ENCODE measurements around the gene AIFM2.

AIFM2 gene

GRCh38 chr10:70146489-70147258 lies 14.0 kb upstream of the AIFM2 start, which contains the start of gene TYSND1:
TYSND1 (minus strand) TSS chr10:70146700; CDS start chr10:70146586, 114 bp downstream.
- Histone ChIP-seq H3K27ac (ENCODE audit: low read length) (no peak within 1 kb of the TSS), H3K4me1 (ENCODE audit: control insufficient read depth, insufficient read depth, low read length) (0 out of 2 replicates have a peak, but pooled peaks cover 2% of the 10 kb centered on the region), H3K36me3 (ENCODE audit: control insufficient read depth, insufficient read depth, low read length) (no peaks in the 10 kb centered on the region; the same call in 1 of the 2 replicates), H3K27me3 (ENCODE audit: control insufficient read depth, insufficient read depth, low read length) (no peaks in the 10 kb centered on the region), H3K4me3 (ENCODE audit: low read length) (peak within 1 kb of the TSS; percentile 66; the same call in 1 of the 2 replicates), H3K9me3 (ENCODE audit: control insufficient read depth, insufficient read depth, low read length) (no peaks in the 10 kb centered on the region)
- peak; percentile 97 for DNase-seq (ENCODE audit: low read depth, low spot score)
- WGBS (ENCODE audit: insufficient coverage, insufficient read length) = no CpG with 5 or more reads among the region's 39 CpGs

GRCh38 chr10:70145666-70146488 lies 13.3 kb upstream of the AIFM2 start:
- DNase-seq (ENCODE audit: low read depth, low spot score) = no peak
- Histone ChIP-seq H3K27ac (ENCODE audit: low read length) (no peak overlapping the region), H3K36me3 (ENCODE audit: control insufficient read depth, insufficient read depth, low read length) (no peaks in the 10 kb centered on the region; the same call in 1 of the 2 replicates), H3K4me3 (ENCODE audit: low read length) (peak overlapping the region; percentile 66; the same call in 1 of the 2 replicates), H3K4me1 (ENCODE audit: control insufficient read depth, insufficient read depth, low read length) (0 out of 2 replicates have a peak, but pooled peaks cover 2% of the 10 kb centered on the region), H3K9me3 (ENCODE audit: control insufficient read depth, insufficient read depth, low read length) (no peaks in the 10 kb centered on the region), H3K27me3 (ENCODE audit: control insufficient read depth, insufficient read depth, low read length) (no peaks in the 10 kb centered on the region)
- no CpG with 5 or more reads among the region's 98 CpGs for WGBS (ENCODE audit: insufficient coverage, insufficient read length)

GRCh38 chr10:70145166-70145665 lies 12.6 kb upstream of the AIFM2 start:
- H3K27ac ChIP-seq (ENCODE audit: low read length) = no peak overlapping the region
- H3K4me1 ChIP-seq (ENCODE audit: control insufficient read depth, insufficient read depth, low read length) = 0 out of 2 replicates have a peak, but pooled peaks cover 2% of the 10 kb centered on the region
- no CpG with 5 or more reads among the region's 28 CpGs for WGBS (ENCODE audit: insufficient coverage, insufficient read length)
- peak overlapping the region; percentile 66; the same call in 1 of the 2 replicates for H3K4me3 ChIP-seq (ENCODE audit: low read length)
- DNase-seq (ENCODE audit: low read depth, low spot score) = no peak
- no peaks in the 10 kb centered on the region for H3K27me3 ChIP-seq (ENCODE audit: control insufficient read depth, insufficient read depth, low read length)
- H3K9me3 ChIP-seq (ENCODE audit: control insufficient read depth, insufficient read depth, low read length) = no peaks in the 10 kb centered on the region
- H3K36me3 ChIP-seq (ENCODE audit: control insufficient read depth, insufficient read depth, low read length) = no peaks in the 10 kb centered on the region

GRCh38 chr10:70144372-70145110 lies 11.9 kb upstream of the AIFM2 start:
- Histone ChIP-seq H3K4me1 (ENCODE audit: control insufficient read depth, insufficient read depth, low read length) (0 out of 2 replicates have a peak, but pooled peaks cover 2% of the 10 kb centered on the region), H3K9me3 (ENCODE audit: control insufficient read depth, insufficient read depth, low read length) (no peaks in the 10 kb centered on the region), H3K27me3 (ENCODE audit: control insufficient read depth, insufficient read depth, low read length) (no peaks in the 10 kb centered on the region), H3K27ac (ENCODE audit: low read length) (no peak overlapping the region), H3K36me3 (ENCODE audit: control insufficient read depth, insufficient read depth, low read length) (0 out of 2 replicates have a peak, but pooled peaks cover 2% of the 10 kb centered on the region), H3K4me3 (ENCODE audit: low read length) (no peak overlapping the region)
- no CpG with 5 or more reads among the region's 18 CpGs for WGBS (ENCODE audit: insufficient coverage, insufficient read length)
- DNase-seq (ENCODE audit: low read depth, low spot score) = no peak

- Histone ChIP-seq H3K4me1 (ENCODE audit: control insufficient read depth, insufficient read depth, low read length) (0 out of 2 replicates have a peak, but pooled peaks cover 2% of the 10 kb centered on the region), H3K4me3 (ENCODE audit: low read length) (no peak overlapping the region), H3K36me3 (ENCODE audit: control insufficient read depth, insufficient read depth, low read length) (0 out of 2 replicates have a peak, but pooled peaks cover 2% of the 10 kb centered on the region), H3K9me3 (ENCODE audit: control insufficient read depth, insufficient read depth, low read length) (no peaks in the 10 kb centered on the region), H3K27ac (ENCODE audit: low read length) (no peak overlapping the region), H3K27me3 (ENCODE audit: control insufficient read depth, insufficient read depth, low read length) (no peaks in the 10 kb centered on the region)
- WGBS (ENCODE audit: insufficient coverage, insufficient read length) = no CpG with 5 or more reads among the region's 10 CpGs
- no peak for DNase-seq (ENCODE audit: low read depth, low spot score)
These were observed 9.9 kb upstream of the AIFM2 start for GRCh38 chr10:70142555-70142954.

- no CpG with 5 or more reads among the region's 5 CpGs for WGBS (ENCODE audit: insufficient coverage, insufficient read length)
- H3K4me1 ChIP-seq (ENCODE audit: control insufficient read depth, insufficient read depth, low read length) = 0 out of 2 replicates have a peak, but pooled peaks cover 1% of the 10 kb centered on the region
- no peak overlapping the region for H3K27ac ChIP-seq (ENCODE audit: low read length)
- no peak overlapping the region for H3K4me3 ChIP-seq (ENCODE audit: low read length)
- no peaks in the 10 kb centered on the region for H3K27me3 ChIP-seq (ENCODE audit: control insufficient read depth, insufficient read depth, low read length)
- H3K36me3 ChIP-seq (ENCODE audit: control insufficient read depth, insufficient read depth, low read length) = 0 out of 2 replicates have a peak, but pooled peaks cover 2% of the 10 kb centered on the region
- no peaks in the 10 kb centered on the region for H3K9me3 ChIP-seq (ENCODE audit: control insufficient read depth, insufficient read depth, low read length)
- DNase-seq (ENCODE audit: low read depth, low spot score) = no peak
These were observed 7.7 kb upstream of the AIFM2 start for GRCh38 chr10:70140297-70140696.

- no CpG with 5 or more reads among the region's 6 CpGs for WGBS (ENCODE audit: insufficient coverage, insufficient read length)
- Histone ChIP-seq H3K4me3 (ENCODE audit: low read length) (no peak overlapping the region), H3K36me3 (ENCODE audit: control insufficient read depth, insufficient read depth, low read length) (0 out of 2 replicates have a peak, but pooled peaks cover 2% of the 10 kb centered on the region), H3K9me3 (ENCODE audit: control insufficient read depth, insufficient read depth, low read length) (no peaks in the 10 kb centered on the region), H3K4me1 (ENCODE audit: control insufficient read depth, insufficient read depth, low read length) (no peaks in the 10 kb centered on the region), H3K27ac (ENCODE audit: low read length) (no peak overlapping the region), H3K27me3 (ENCODE audit: control insufficient read depth, insufficient read depth, low read length) (no peaks in the 10 kb centered on the region)
- no peak for DNase-seq (ENCODE audit: low read depth, low spot score)
These were observed 7.3 kb upstream of the AIFM2 start for GRCh38 chr10:70139997-70140250.

- Histone ChIP-seq H3K4me1 (ENCODE audit: control insufficient read depth, insufficient read depth, low read length) (no peaks in the 10 kb centered on the region), H3K4me3 (ENCODE audit: low read length) (no peak overlapping the region), H3K27me3 (ENCODE audit: control insufficient read depth, insufficient read depth, low read length) (no peaks in the 10 kb centered on the region), H3K36me3 (ENCODE audit: control insufficient read depth, insufficient read depth, low read length) (0 out of 2 replicates have a peak, but pooled peaks cover 2% of the 10 kb centered on the region), H3K9me3 (ENCODE audit: control insufficient read depth, insufficient read depth, low read length) (no peaks in the 10 kb centered on the region), H3K27ac (ENCODE audit: low read length) (no peak overlapping the region)
- WGBS (ENCODE audit: insufficient coverage, insufficient read length) = no CpG with 5 or more reads among the region's 11 CpGs
- DNase-seq (ENCODE audit: low read depth, low spot score) = no peak
These were observed 6.7 kb upstream of the AIFM2 start for GRCh38 chr10:70139151-70139996.

Data from iPS DF 6.9 (cell line).